Spleen (tissue), 7 donors: ENCODE results near the gene PLAAT5.

ENCODE experiments used
- POLR2AphosphoS5 ChIP-seq, 3 donors: sonication (generic); formaldehyde crosslinking; IDR thresholded peaks; one replicate each; pipeline ENCODE4 v1.5.1; 2017; ENCODE audit warnings: antibody characterized with exemption in 3 of 3
- TF ChIP-seq, protein P1 (sequence below), 11 experiments: fragments of 200-600 bp in 7 of 11; fragments of 450-650 bp in 4 of 11; sonication (generic) in 4 of 11; IDR thresholded peaks in 8 of 11; conservative IDR thresholded peaks in 3 of 11; 1 replicate in 7 of 11; 2 replicates in 4 of 11; pipeline versions ENCODE4 v1.4.0 to v1.8.0; 2016 to 2021; ENCODE audit warnings: antibody characterized with exemption in 11 of 11, inconsistent platforms in 4 of 11, mild to moderate bottlenecking in 1 of 11
- donor health status: DM: no; HTN: no; CAD: no; lungs with moderate emphysema.
- donor health status: DM: no; HTN: no; CAD: no.
- donor health status: DM: no; HTN: no; CAD: no.

- TF ChIP-seq, protein P1, sequence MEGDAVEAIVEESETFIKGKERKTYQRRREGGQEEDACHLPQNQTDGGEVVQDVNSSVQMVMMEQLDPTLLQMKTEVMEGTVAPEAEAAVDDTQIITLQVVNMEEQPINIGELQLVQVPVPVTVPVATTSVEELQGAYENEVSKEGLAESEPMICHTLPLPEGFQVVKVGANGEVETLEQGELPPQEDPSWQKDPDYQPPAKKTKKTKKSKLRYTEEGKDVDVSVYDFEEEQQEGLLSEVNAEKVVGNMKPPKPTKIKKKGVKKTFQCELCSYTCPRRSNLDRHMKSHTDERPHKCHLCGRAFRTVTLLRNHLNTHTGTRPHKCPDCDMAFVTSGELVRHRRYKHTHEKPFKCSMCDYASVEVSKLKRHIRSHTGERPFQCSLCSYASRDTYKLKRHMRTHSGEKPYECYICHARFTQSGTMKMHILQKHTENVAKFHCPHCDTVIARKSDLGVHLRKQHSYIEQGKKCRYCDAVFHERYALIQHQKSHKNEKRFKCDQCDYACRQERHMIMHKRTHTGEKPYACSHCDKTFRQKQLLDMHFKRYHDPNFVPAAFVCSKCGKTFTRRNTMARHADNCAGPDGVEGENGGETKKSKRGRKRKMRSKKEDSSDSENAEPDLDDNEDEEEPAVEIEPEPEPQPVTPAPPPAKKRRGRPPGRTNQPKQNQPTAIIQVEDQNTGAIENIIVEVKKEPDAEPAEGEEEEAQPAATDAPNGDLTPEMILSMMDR (IDR thresholded peaks at IDR 0.05 in 8 of 11, conservative IDR thresholded peaks at IDR 0.05 in 3 of 11) = no peak
- TF ChIP-seq POLR2AphosphoS5 (IDR thresholded peaks at IDR 0.05) = no peak
Observed at GRCh38 chr11:63521896-63522295, 30.9 kb upstream of the PLAAT5 start.
